Left ventricle myocardium inferior (tissue), 1 donor: ENCODE measurements around the gene IL17RD. TPM values are rescaled to one million over a fixed set of nuclear protein-coding genes. Genes with fewer than 3 reads are reported as not detected.

Source experiments
- DNase-seq: peaks from one replicate; pipeline ENCODE4 v3.0.0-alpha.2; 2020
- H3K27ac ChIP-seq: fragments of 200-600 bp; replicated peaks from 2 replicates; pipeline ENCODE4 v1.8.0; 2021
- H3K27me3 ChIP-seq: fragments of 200-600 bp; 2 replicates; pipeline ENCODE4 v1.8.0; 2021; ENCODE audit warnings: low read depth
- H3K36me3 ChIP-seq: fragments of 200-600 bp; 2 replicates; pipeline ENCODE4 v1.8.0; 2021
- H3K4me1 ChIP-seq: fragments of 200-600 bp; 2 replicates; pipeline ENCODE4 v1.8.0; 2021
- H3K4me3 ChIP-seq: fragments of 200-600 bp; 2 replicates; pipeline ENCODE4 v1.8.0; 2021; ENCODE audit warnings: mild to moderate bottlenecking, moderate library complexity
- H3K9me3 ChIP-seq: fragments of 200-600 bp; replicated peaks from 2 replicates; pipeline ENCODE4 v1.8.0; 2021
- intact Hi-C: fragments of 100-400 bp; cut with micrococcal nuclease; formaldehyde crosslinking; loops from one replicate; pipeline ENCODE4 v1.11.0; 2022
- total RNA-seq: library from RNA; stranded (reverse); fragmentation: NEBNext Ultra II Directional; extraction: Animal tissue kit (Norgen Biotek cat#: 25700); gene quantifications from one replicate; pipeline ENCODE4 v1.2.1, GENCODE V29; 2021
- TF ChIP-seq, protein P1 (sequence below): fragments of 200-600 bp; IDR thresholded peaks from 2 replicates; pipeline ENCODE4 v1.8.0; 2021; ENCODE audit warnings: antibody characterized with exemption, mild to moderate bottlenecking, borderline replicate concordance
- donor health status: DM: no; HTN: yes; CAD: no; lungs with severe emphysema.

The IL17RD gene
- total RNA-seq, 1 donor from 2014 or later = 9.6 TPM

GRCh38 chr3:57158813-57159738 lies 6.1 kb downstream of the IL17RD start:
- DNase-seq = no peak
- Histone ChIP-seq H3K4me1 (peaks cover 75% of the 10 kb centered on the region), H3K36me3 (no peaks in the 10 kb centered on the region), H3K27me3 (peaks cover 14% of the 10 kb centered on the region), H3K4me3 (no peak overlapping the region), H3K9me3 (no peaks in the 10 kb centered on the region), H3K27ac (peak overlapping the region; percentile 82)
- intact Hi-C loops = no loop called here
- TF ChIP-seq, protein P1, sequence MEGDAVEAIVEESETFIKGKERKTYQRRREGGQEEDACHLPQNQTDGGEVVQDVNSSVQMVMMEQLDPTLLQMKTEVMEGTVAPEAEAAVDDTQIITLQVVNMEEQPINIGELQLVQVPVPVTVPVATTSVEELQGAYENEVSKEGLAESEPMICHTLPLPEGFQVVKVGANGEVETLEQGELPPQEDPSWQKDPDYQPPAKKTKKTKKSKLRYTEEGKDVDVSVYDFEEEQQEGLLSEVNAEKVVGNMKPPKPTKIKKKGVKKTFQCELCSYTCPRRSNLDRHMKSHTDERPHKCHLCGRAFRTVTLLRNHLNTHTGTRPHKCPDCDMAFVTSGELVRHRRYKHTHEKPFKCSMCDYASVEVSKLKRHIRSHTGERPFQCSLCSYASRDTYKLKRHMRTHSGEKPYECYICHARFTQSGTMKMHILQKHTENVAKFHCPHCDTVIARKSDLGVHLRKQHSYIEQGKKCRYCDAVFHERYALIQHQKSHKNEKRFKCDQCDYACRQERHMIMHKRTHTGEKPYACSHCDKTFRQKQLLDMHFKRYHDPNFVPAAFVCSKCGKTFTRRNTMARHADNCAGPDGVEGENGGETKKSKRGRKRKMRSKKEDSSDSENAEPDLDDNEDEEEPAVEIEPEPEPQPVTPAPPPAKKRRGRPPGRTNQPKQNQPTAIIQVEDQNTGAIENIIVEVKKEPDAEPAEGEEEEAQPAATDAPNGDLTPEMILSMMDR = no peak

DNA sequence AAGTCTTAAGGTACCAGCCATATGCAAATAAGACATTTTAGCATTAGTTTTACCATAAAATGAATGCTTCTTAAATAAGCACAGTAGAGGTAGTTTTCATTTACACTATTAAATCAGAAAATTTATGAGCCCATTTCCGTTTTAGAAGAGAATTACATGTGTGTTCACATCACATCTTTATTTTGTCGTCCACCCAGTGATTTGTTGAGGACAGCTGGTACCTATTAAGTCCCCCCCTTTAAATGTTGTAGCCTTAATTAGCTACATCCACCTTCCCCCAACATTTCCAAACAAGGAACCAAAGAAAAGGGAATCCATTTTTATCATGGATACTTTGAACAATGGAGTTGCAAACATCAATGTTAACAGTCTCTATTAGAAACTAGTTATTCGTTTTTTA lies 6.8 kb downstream of the IL17RD start:
- H3K4me1 ChIP-seq = peaks cover 70% of the 10 kb centered on the region
- no peak overlapping the region for H3K27ac ChIP-seq
- no peaks in the 10 kb centered on the region for H3K9me3 ChIP-seq
- DNase-seq = no peak
- TF ChIP-seq, protein P1 = no peak
- no peak overlapping the region for H3K4me3 ChIP-seq
- H3K27me3 ChIP-seq = peaks cover 14% of the 10 kb centered on the region
- no peaks in the 10 kb centered on the region for H3K36me3 ChIP-seq
- intact Hi-C loops = no loop called here

DNA sequence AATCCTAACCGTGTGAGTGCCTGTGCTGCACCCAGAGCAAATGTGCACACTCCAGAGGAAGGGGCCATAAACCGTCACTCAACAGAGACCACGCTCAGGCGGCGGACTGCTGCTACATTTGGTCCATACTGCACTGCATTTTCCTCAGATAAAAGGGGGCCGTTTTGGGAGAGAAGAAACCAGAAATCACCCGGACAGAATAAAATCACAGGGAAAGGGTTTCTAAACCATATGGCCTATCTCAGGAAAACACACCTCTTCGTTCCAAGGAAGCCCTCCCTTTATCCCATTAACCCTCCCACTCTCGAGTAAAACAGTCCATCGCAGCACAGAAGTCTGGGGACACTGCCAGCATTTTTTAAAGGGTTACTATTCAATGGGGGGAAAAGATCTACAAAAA lies 7.6 kb downstream of the IL17RD start:
- TF ChIP-seq, protein P1 = no peak
- Histone ChIP-seq H3K9me3 (no peaks in the 10 kb centered on the region), H3K27ac (no peak overlapping the region), H3K27me3 (peaks cover 14% of the 10 kb centered on the region), H3K4me3 (no peak overlapping the region), H3K4me1 (peaks cover 64% of the 10 kb centered on the region), H3K36me3 (no peaks in the 10 kb centered on the region)
- DNase-seq = no peak
- intact Hi-C loops = no loop called here

DNA sequence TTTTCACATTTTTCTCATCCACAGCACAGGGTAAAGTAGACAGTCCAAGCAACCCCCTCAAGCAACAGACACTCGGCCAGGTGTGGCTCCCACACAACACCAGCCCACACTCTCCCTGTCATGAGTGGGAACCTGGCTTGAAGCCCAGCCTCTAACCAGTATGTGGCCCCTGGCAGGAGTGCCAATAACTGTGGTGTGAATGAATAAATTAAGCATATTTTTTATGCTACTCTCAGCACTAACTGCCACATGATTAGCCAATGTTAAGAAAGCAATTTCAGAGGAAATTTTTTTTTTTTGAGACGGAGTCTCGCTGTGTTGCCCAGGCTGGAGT lies 9.9 kb downstream of the IL17RD start:
- Histone ChIP-seq H3K9me3 (no peaks in the 10 kb centered on the region), H3K36me3 (no peaks in the 10 kb centered on the region), H3K27ac (no peak overlapping the region), H3K4me3 (no peak overlapping the region), H3K4me1 (peaks cover 63% of the 10 kb centered on the region), H3K27me3 (peaks cover 11% of the 10 kb centered on the region)
- TF ChIP-seq, protein P1 = no peak
- DNase-seq = no peak
- intact Hi-C loops = no loop called here

DNA sequence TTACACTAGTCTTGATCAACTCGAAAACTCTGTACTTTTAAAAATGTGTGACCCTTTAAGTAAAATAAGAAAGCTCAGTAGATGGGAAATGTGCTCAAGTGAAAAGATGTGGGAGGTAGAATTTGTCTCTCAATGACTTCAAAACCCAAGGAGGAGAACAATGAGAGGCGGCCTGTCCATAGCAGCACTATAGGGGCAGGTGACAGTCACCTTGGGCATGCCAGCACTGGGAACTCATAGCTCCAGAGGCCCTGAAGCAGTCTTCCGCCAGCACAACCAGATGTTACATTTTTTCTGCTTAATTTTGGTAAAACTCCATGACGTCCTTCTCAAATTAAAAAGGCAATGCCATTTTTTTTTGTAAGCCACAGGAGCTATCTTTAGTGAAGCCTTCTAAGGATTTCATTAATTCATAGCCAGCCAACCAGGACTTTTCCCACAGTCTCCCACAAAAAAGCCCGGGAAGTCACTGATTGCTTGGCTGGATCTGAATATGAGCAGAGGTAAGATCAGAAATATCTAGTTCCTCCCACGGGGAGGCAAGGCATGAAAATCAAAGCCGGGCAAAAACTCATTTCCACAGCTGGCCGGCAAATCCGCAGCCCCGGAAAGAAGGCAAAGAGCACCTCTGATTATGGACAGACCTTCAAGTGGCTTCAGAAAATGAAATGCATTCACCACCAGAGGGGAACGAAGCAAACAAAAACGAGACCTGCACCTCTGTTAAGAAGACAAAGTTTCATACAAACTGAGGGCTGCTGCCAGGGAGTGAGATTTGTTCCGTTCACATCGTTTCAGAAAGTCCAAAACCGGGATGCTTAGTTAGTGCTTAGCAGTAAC lies 10.5 kb downstream of the IL17RD start:
- intact Hi-C loops = no loop called here
- Histone ChIP-seq H3K4me1 (peaks cover 63% of the 10 kb centered on the region), H3K36me3 (no peaks in the 10 kb centered on the region), H3K4me3 (no peak overlapping the region), H3K9me3 (no peaks in the 10 kb centered on the region), H3K27ac (no peak overlapping the region), H3K27me3 (peaks cover 11% of the 10 kb centered on the region)
- DNase-seq = no peak
- TF ChIP-seq, protein P1 = no peak
